Brain microvascular endothelial cell (primary cell): ENCODE measurements around the gene RAB17.

Experiments used
- DNase-seq: peaks from one replicate; pipeline ENCODE4 v3.0.0-alpha.2; 2020
- H3K27ac ChIP-seq: fragments of 250-450 bp; sonication (Bioruptor Pico); 2 replicates; pipeline ENCODE4 v1.5.1; 2020; ENCODE audit warnings: mild to moderate bottlenecking, moderate library complexity
- H3K27me3 ChIP-seq: fragments of 250-450 bp; sonication (Bioruptor Pico); replicated peaks from 2 replicates; pipeline ENCODE4 v1.5.1; 2020; ENCODE audit warnings: mild to moderate bottlenecking
- H3K36me3 ChIP-seq: fragments of 250-450 bp; sonication (Bioruptor Pico); replicated peaks from 2 replicates; pipeline ENCODE4 v1.5.1; 2020; ENCODE audit warnings: mild to moderate bottlenecking
- H3K4me3 ChIP-seq: 2 replicates; pipeline ENCODE4 v1.5.1; 2011; ENCODE audit warnings: low read depth, mild to moderate bottlenecking, control low read depth, low read length, moderate library complexity
- in situ Hi-C: cut with HindIII; loops from 2 replicates; pipeline ENCODE4 v1.10.0; 2017; ENCODE audit warnings: low sequenced_read_pairs, low pct_ligation_motif_present
- TF ChIP-seq, protein P1 (sequence below): IDR thresholded peaks from 2 replicates; pipeline ENCODE4 v1.5.1; 2011; ENCODE audit warnings: low read depth, mild to moderate bottlenecking, moderate library complexity, low read length, control low read depth, inconsistent platforms; ENCODE audit errors: missing control alignments

The RAB17 gene

DNA sequence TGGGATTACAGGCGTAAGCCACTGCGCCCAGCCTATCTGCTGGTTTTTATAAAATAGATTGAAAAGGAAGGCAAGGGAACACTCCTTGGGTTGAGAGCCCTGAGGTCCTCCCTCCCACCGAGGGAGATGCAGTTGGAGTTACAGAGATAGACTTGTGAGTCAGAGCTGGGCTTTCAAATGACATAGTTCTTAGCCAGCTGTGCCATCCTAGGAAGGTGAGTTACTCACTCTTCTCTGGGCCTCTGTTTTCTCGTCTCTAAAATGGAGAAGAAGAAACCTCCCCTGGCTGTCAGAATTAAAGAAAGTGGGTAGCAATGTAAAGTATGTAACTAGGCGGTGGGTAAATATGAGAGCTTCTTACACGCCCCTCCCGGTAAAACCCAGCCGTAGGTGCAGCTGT, 39.2 kb upstream of the RAB17 start:
- H3K4me3 ChIP-seq: no peak overlapping the region
- H3K27ac ChIP-seq: no peak overlapping the region
- in situ Hi-C loops: no loop called here
- peak; percentile 67 for DNase-seq
- no peaks in the 10 kb centered on the region for H3K27me3 ChIP-seq
- TF ChIP-seq, protein P1, sequence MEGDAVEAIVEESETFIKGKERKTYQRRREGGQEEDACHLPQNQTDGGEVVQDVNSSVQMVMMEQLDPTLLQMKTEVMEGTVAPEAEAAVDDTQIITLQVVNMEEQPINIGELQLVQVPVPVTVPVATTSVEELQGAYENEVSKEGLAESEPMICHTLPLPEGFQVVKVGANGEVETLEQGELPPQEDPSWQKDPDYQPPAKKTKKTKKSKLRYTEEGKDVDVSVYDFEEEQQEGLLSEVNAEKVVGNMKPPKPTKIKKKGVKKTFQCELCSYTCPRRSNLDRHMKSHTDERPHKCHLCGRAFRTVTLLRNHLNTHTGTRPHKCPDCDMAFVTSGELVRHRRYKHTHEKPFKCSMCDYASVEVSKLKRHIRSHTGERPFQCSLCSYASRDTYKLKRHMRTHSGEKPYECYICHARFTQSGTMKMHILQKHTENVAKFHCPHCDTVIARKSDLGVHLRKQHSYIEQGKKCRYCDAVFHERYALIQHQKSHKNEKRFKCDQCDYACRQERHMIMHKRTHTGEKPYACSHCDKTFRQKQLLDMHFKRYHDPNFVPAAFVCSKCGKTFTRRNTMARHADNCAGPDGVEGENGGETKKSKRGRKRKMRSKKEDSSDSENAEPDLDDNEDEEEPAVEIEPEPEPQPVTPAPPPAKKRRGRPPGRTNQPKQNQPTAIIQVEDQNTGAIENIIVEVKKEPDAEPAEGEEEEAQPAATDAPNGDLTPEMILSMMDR: no peak
- H3K36me3 ChIP-seq: no peaks in the 10 kb centered on the region

DNA sequence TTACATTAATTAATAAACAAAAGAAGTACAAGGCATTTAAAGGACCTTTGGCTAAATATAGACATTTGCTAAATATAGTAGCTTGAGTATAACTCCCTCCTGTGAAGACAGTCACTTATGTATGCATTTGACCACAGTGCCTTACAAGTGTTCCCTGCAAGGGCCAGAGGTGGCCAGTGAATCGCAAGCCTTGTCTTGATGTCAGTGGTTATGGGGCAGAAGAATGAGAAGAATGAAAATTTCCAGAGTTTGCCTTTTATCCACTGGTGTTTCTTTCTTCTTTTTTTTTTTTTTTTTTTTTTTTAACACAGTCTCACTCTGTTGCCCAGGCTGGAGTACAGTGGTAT, 38.6 kb upstream of the RAB17 start:
- H3K36me3 ChIP-seq: no peaks in the 10 kb centered on the region
- no peaks in the 10 kb centered on the region for H3K27me3 ChIP-seq
- in situ Hi-C loops: no loop called here
- H3K4me3 ChIP-seq: no peak overlapping the region
- DNase-seq: no peak
- TF ChIP-seq, protein P1: no peak
- no peak overlapping the region for H3K27ac ChIP-seq

DNA sequence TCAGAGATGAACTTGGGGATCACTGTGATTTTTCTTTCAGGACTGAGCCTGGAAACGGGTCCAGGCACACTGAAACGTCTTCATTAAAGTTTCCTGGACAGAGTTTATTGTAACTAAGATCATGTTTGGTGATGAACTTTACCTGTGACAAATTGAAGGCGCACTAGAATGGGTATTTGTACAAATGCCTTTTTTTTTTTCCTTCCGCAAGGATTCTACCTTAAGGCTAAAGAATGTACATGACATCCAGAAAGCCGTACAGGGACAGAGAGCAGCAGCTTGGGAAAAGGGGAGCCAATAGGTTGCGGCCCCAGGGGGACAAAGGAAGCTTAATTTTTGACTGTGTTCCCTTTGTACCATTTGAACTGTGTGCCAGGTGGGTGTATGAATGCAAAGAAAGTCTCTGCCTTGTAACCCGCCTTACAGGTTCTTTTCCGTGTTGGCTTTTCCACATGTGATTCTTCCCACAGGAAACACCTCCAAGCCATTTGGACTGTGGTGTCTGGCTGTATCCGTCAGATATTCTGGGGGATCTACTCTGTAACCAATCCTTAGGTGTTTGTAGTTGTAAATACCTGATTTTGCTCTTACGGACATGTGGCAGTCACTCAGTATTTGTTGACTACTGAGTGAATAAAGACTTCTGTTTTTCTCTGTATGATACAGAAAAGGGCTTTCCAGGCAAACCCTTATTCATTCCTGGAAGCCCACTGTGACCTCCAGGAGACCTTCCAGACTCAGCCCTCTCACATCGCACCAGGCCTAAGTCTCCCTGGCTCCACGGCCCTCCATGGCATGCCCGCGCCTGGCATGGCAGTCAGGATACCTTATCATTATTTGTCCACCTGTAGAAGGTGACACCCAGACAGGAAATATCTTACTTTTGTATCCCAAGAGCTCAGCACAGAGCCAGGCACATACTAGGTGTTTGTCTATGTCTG, 38.0 kb upstream of the RAB17 start:
- H3K27ac ChIP-seq: no peak overlapping the region
- TF ChIP-seq, protein P1: no peak
- in situ Hi-C loops: no loop called here
- peak overlapping the region; percentile 62 for H3K4me3 ChIP-seq
- H3K36me3 ChIP-seq: no peaks in the 10 kb centered on the region
- no peaks in the 10 kb centered on the region for H3K27me3 ChIP-seq
- no peak for DNase-seq

DNA sequence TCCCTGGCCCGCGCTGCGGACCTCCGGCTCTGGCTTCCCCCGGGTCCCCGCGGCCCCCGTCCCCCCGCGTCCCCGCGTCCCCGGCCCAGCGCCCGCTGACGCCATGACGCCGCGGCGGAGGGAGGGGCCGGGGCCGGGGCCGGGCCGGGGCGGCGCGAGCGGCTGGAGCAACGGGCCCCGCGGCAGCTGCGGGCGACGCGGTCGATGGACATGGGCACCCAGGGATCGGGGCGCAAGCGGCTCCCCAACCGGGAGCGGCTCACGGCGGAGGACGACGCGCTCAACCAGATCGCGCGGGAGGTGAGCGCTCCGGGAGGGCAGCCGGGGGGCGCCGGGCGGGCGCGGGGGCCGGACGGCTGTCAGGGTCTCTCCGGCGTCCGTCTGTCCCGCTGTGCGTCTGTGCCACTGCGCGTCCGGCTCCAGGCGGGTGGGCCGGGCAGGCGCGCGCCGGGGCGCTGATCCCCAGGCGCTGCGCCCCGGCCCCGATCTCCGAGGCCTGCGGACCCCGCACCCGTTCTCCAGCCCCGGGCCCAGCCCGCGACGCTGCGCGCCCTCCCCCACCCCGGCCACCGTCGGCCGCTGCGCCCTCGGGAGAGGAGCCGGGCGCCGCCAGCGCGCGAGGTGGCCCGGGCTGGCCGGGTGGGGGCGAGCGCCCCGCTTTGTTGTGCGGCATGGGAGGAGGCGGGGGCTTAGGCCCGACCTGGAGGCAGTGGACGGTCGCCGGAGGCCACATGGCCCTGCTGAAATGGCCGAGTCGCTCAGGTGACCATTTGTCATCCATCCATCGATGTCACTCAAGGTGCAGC, 37.1 kb upstream of the RAB17 start, which contains the start of gene LRRFIP1:
Gene LRRFIP1 (plus strand): TSS at position 147 of the 806 bp plus-strand sequence. CDS start 58 bp downstream, at position 205.
- no peak within 1 kb of the TSS for H3K27ac ChIP-seq
- no peaks in the 10 kb centered on the region for H3K27me3 ChIP-seq
- H3K36me3 ChIP-seq: no peaks in the 10 kb centered on the region
- in situ Hi-C loops: no loop called here
- TF ChIP-seq, protein P1: no peak
- DNase-seq: no peak
- peak within 1 kb of the TSS; percentile 62 for H3K4me3 ChIP-seq

DNA sequence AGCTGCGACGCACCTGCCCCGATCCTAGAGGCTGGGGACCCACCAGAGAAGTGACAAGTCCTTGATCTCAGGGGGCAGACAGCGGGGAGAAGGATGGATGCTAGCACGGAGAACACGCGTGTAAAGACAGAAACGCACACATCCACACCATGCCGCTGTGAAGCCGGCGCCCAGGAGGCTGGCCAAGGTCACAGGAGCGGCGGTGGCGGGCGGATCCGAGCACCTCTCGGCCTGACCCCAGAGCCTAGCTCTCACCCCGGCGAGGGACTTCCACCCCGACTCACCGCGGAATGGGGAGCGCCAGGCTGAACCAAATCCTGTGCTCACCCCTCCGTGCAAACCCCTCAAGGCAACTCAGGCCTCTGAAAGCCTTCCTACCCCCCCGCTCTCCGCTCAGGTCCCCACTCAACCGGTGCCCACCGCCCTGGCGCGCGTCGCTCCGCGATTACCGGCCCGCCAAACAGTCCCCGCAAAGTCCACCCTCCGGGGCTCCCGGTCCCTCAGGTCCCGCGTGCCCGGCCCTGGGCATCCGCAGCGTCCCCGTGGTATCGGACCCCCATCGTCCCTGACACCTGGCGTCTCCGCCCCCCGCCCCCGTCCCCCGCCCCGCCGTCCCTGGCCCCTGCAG, 36.4 kb upstream of the RAB17 start:
- TF ChIP-seq, protein P1: no peak
- in situ Hi-C loops: no loop called here
- H3K27me3 ChIP-seq: no peaks in the 10 kb centered on the region
- no peaks in the 10 kb centered on the region for H3K36me3 ChIP-seq
- H3K27ac ChIP-seq: no peak overlapping the region
- peak overlapping the region; percentile 62 for H3K4me3 ChIP-seq
- DNase-seq: no peak
